Measurements from ENCODE around the gene TRABD2B.
A peak's percentile ranks its signal among the peaks of the same experiment; 100 is the strongest.

The TRABD2B gene

DNA sequence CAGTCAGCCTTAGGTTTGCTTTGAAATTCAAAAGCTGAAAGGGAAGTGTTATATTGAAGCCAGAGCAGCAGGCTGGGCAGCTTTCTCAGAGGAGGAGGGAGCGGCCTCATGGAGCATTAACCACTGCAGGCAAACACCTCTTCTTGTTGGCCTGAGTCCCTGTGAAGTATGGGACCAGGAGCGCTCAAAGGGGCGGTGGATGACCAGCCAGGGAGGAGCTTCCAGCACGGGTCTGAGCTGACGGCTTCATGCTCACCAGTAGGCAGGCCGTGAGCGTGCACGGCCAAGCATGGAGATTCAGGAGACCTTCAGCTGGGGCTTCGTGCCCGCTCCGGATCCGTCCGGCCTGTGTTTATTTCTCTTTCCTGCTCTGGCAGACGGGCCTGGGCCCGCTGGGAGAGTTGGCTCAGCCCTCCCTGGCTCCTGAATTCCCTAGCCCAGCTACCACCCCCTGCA, 245.2 kb downstream of the TRABD2B start:
- no peak for DNase-seq

DNA sequence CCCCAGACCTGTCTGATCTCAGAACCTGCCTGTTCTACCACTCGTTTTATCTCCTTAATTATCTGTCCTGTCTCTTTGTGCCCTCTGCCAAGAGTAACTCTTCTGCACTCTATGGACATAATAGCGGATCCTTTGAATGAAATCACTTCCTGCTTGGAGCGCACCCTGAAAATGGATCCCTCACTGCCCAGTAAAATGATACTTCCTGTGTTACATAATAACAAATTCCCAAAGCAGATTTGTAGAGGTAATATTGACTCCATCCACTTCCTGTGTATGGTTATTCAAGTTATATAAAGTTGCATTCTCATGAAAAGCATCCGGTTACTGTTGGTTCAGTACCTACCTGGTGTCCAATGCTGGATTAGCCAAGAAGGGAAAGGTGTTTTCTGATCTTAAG, 246.0 kb downstream of the TRABD2B start:
- DNase-seq, result no peak

DNA sequence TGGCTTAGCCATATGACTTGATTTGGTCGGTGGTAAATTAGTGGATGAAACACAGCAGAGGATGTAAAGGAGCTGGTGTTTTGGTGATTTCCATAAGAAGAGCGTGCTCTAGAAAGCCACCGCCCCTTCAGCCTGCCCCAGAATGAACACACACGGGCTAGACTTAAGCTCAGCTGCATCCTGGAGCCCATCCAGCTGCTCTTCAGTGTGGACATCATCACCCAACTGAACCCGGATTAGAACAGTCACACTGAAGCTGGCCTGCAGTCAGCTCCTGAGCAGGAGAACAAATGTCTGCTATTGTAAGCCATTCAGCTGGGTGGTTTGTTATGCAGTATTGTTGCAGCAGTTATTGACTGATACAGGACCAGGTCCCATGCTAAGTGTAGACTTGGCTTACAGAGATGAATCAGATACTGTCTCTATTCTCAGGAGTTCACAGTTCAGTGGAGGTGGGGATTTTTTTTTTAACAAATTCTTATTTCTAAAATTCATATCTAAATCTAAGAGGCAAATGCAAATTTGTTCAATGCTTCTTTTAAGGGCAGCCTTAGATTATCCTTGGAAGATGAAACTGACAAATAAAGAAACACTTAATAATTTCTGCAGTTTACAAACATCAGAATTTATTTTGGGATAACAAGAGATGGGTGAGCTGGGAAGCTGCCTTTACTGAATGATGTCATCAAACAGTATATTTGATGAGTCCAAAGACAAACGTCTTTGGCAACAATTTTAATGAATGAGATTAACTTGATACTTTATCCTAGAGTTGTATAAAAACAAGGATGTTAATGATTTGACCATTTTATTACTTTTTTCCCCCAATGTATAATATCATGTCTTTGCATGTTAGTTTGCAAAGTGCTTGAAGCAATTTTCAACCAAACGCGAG, 251.2 kb downstream of the TRABD2B start:
- no peak for DNase-seq

DNA sequence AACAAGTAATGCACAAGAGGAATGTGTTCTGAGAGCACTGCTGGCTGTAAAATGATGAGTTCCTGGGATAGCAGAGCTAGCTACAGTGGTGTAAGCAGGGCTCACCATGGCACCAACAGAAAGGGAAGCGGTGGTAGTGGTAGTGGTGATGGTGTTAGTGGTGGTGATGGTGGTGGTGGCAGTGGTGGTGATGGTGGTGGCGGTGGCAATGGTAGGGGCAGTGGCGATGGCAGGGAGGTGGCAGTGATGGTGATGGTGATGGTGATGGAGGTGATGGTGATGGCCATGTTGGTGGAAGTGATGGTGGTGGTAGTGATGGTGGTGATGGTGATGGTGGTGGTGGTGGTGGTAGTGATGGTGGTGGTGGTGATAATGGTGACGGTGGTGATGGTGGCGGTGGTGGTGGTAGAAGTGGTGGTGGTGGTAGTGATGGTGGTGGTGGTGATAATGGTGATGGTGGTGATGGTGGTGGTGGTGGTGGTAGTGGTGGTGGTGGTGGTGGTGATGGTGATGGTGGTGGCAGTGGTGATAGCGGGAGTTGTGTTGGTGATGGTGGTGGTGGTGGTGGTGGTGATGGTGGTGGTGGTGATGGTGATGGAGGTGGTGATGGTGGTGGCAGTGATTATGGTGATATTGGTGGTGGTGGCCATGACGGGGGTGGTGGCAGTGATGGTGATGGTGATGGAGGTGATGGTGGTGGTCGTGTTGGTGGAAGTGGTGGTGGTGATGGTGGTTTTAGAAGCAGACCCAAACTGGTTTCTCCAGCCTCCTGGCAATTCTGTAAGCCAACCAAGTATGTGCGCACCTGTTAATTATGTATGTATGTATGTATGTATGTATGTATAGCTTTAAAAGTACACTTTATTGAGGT, 254.1 kb downstream of the TRABD2B start:
- no peak for DNase-seq

DNA sequence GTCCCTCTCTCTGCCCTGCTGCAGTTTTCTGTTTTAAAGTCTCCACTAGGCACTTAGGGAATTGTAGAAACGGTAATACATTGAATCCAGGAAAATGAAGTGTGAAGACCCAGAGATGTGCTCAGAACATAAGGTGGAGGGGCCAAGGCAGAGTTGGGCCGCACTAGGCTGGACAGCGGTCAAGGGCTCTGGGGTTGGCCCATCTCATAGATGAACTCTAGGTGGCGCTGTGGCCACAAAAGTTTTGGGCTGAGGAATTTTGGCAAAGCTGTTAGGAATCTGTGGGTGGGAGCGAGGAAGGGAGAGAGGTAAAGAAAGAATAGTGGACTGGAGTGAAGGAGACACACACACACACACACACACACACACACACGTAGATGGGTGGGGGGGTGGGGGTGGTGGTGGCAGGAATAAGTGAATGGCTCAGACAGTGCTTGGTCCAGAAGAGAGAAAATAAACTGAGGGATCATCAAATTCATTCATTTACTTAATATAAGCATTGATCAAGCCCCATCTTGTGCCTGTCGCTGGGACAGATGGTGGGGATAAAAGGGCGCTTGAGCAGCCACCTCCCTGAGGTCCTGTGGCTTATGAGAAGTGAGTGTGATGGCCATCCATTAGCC, 258.5 kb downstream of the TRABD2B start:
- no peak for DNase-seq

DNA sequence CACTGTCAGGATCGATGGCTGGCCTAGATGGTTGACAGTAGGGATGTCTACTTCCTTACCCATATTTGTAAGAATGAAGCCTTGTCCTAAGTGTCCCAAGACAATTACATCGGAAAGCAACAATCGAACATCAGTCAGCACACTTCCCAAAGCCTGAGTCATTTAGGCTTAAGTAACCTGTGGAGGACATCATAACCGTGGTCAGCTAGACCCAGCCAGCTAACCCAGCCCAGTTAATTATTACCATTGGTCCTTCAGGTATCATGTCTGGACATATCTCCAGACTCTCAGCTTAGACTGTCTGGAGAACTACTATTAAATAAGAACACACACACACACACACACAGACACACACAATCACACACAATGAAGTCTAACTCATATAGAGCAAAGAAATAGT, 264.7 kb downstream of the TRABD2B start:
- DNase-seq, result no peak

DNA sequence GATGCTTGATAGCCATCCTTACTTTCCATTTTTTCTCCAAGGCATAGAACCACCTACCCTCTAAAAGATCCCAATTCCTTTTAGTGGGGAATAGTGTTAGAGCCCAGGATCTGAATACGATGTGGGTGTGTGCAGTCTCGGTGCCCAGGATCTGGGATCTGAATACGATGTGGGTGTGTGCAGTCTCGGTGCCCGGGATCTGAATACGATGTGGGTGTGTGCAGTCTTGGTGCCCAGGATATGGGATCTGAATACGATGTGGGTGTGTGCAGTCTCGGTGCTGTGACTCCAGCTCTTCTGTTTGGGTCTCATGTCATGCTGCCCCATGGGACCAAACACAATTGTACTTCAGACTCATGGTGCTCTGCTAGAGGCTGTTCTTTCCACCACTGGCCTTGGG, 265.5 kb downstream of the TRABD2B start:
- no peak for DNase-seq

DNA sequence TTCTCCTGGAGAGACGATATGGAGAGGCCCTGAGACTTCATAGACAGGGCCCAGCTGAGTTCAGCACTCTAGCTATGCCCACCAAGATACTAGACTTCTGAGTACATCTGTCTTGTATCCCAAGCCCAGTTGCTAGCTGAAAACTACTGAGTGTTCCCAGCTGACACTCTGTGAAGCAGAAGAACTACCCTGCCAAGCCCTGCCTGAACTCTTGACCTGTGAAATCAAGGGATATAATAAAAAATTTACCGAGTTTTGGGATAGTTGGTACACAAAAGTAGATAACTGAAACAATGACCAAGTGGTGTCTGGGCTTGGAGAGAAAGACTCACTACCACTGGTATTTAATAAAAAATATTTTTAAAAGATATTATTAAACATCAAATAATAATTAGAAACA, 267.5 kb downstream of the TRABD2B start:
- DNase-seq, result no peak

DNA sequence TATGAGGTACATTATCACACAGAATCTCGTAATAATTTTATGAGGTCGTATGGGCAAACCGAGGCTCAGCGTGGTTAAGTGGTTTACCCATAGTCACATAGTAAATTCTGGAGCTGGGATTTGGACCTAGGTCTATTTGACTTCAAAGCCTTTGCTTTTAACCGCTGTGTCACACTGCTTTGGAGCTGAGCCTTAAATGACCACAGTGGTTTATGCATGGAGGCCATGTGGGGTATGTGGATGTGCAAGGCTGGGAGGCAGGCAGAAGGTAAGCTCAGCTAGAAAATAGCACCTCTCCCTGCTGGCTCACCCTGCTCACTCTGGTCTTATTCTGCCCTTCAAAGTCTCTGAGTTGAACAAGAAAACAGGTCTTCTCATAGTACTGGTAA, 269.5 kb downstream of the TRABD2B start:
- no peak for DNase-seq

DNA sequence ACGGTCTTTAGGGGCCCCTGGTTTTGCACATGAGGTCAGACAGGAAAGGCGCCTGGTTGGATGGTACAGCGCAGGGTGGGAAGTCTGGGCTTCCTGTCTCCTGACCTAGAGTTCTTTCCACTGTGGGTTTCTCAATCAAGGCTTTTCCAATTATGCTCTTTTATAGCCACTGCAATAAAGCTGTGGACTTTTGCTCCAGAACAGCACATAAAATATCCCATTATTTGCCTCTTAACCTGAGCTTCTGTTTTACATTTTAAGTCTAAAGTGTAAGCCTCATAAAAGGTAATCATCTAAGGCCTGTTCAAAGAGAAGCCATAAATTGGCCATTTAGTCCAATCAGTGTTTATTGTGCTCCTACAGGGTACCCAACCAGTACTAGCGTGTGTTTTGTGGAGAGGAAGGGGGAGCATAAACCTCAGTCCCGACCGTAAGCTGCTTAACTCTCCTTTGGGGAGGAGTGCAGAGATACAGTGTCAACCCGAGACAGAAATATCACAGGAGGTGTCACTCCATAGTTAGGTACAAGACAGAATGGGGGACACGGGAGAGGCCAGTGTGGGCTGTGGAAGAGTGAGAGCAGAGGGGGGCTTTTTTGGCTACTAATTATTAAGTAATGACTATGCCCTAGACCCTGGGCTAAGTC, 270.0 kb downstream of the TRABD2B start:
- no peak for DNase-seq

DNA sequence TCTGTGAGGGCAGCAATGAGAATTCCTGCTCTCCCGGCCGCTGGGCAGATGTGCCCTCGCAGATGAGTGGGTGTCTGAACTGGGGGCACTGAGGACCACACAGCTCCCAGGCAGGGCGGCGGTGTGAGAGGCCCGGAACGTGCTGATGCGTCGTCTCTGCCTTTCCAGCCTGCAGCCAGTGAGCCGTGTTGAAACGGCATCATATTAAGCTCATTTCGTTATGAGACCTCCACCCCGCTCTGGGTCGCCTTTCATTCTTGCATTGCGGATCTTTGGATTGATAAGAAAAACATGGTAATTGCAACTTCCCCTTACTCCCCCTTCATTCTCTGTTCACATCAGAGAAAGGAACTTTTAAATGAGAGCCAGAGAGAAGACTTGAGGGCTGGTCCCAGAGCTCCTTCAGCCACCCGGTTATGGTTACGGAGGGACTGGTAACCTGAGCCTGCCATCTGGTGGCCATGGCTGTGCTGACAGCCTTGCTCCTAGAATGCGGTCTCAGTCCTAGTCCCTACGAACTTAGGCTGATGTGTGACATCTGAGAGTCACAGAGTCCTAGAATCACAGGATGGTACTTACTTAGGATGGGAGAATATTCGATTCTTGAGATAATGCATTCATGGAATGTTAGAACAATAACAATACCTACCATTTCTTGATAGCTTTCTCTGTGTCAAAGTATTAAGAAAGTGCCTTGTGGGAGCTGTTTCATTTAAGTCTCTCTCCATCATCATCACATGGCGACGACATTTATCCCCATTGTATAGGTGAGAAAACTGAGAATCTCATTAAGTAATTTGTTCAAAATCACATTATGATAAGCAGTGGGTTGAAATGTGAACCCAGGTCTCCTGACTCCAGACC, 271.0 kb downstream of the TRABD2B start:
- DNase-seq, result peak; percentile 68 to 74

DNA sequence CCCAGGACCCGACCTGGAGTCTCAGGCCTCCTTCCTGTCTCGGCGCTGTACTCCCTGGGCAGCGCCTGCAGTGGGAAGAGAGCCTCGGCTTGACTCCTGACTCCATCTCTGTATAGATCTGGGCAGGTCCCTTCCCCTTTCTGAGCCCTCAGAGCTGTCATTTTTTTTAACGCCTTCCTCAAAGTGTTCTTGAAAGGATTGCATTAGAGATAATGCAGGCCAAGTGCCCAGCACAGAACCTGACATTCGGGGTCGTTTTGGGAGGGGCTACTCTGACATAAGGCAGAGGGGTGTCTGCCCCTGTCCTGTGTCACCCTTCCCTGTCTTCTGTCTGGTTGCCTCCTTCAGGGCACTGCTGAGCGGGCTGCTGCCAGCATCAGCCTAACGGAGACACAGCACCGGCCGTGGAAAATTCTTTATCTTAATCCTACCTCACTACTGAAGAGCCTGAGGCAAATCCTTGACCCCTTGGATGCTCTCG, 271.6 kb downstream of the TRABD2B start:
- DNase-seq, result no peak

DNA sequence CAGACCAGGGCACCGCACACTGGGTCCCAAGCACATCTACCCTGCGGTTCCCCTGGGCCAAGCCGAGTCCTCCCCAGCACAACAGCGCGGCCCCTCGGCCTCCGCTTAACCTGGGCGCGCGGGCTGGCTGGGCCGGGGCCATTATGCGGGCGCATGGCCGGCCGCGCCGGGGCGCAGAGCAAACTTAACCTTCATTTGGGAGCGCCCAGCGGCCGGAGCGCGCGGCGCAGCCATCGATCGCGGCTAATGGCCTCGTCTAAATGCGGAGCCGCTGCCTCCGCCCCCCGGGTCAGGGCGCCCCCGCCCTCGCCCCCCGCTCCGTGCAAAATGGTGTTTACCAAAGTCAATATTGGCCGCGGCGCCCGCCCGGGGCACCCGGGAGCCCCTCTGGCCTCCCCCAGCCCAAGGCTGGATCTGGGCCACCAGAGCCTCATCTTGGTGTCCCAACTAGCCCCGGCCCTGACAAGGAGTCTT, 272.1 kb downstream of the TRABD2B start:
- DNase-seq, result no peak

DNA sequence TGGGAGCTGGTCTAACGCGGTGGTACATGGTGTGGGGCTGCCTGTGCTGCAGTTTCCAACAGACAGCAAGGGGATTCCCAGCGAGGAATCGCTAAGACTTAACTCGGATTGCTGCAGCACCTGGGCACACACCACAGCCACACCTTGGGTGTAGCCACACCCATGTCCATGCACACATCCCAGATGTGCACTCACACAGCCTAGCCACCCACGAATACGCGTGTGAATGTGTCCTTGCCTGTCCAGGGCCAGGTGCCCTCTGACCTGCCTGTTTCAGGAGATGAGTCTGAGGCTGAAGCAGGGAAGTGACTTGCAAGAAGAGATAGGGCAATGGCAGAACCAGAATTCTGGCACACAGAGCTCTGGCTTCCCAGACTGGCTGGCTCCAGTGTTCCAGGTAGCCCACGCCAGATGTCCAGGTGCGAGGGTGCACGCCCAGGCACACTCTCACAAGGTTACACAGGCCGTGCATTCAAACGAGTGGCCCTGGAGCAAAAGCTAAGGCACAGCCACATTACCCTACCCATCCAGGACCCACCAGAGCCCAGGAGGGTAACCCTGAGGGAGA, 272.7 kb downstream of the TRABD2B start:
- no peak for DNase-seq

DNA sequence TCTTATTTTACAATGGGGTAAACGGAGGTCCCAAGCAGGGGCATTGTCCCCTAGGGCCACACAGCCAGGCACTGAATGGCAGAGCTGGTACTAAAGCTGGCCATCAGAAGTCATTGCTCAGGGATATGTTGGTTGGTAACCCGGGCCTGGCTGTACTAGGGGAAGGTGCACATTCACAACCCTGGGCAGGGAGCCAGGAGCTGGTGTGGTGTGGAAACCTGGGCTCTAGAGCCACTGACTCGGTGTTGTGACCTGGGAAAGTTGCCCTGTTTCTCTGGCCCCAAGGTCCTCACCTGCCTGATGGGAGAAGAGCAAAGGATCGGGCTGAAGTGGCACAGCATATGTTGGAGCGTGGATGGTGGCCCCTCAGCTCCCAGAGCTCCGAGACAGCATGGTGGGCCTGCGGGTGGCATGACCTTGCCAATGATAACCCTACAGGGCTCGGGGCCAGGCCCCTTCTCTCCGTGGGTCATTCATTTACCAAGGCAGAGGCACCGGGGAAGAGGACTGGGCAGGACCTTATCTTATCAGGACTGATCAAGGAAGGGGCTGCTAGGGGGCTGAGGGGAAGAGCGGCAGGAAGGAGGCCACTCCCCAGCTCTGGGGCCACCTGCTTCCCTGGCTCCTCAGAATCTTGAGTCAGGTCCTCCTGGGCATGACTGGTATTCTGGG, 274.1 kb downstream of the TRABD2B start:
- DNase-seq, result no peak

DNA sequence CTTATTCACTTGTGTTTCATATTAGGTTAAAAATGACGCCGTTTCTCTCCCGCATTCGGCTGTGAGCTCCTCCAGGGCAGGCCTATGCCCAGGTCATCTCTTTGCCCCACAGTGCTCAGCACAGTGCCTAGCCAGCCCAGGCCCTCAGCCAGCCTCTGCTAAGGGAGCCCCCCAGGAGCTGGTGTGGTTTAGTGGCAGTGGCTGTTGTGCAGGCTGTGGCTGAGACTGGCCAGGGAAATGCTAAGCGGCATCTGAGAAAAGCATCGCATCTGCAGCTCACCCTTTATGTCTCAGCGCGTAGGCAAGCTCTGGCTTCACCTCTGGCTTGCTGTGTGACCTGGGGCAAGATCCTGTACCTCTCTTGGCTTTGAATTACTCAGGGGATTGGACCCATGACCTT, 275.1 kb downstream of the TRABD2B start:
- no peak for DNase-seq

DNA sequence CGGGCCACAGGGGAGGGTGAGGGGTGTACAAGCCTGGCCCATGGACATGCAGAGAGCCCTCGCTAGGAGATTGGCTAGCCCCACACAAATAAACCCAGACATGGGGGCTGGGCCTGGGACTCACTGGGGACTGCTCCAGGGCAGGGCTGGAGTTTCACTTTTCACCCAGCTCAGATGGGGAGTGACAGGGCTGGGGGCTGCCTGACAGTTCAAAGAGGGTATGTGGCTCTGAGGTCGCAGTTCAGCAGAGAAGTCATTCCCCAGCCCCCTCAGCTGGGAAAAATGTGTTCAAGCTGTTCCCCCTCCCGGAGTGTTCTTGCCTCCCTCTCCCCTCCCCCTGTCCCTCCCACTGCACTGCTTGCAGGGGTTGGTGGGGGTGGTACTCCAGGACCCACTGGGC, 277.1 kb downstream of the TRABD2B start:
- no peak for DNase-seq

DNA sequence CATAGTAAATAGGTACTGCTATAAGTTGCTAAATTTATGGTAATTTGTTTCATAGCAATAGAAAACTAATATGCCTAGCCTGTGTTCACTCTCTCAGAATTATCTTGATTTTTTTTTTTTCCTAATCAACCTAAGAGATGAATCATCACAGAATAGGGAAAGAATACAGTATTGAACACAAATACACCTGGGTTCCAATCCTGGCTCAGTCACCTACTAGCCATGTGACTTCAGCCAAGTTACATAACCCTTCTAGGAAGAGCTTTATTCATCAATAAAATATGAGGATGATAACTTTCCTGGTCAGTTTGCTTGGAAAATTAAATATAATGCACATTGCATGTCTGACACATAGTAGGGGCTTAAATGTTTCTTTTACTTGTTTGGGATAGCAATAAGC, 279.8 kb downstream of the TRABD2B start:
- DNase-seq, result no peak

DNA sequence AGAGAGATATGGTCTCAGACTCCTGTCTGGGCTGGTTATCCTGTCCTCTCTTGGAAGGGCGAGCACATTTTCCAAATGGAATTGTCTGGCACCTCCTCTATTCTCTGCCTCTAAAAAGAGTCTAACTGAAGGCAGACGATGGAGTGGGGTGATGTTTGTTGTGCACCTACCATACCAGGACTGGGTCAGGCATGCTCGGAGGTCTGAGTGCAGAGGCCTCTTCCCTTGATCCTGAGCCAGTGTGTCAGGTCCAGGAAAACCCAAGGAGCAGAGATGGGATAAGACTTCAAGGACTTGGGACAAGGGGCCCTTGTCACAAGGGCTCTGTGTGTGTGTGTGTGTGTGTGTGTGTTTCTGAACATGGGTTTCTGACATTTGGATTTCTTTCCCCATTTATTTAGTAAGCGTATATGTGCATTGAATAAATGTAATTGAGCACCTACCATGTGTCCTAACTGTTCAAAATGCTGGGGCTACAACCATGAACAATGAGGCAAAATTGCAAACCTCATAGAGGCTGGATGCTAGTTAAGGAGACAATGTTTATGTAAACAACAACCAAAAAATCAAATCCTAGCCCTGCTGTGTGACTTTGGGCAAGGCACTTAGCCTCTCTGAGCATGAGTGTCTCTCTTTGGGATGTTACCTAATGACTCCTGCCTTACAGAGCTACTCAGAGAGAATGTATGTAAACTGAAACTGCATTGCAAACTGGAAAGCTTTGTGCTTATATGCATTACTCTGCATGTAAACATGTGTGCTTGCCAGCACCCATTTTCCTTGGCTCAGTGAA, 283.0 kb downstream of the TRABD2B start:
- no peak for DNase-seq
